SU-DHL-6 (cell line): ENCODE results near the gene GABPB1.
"Not testable (repeated sequence)": the region's sequence is repeated elsewhere in the genome, so short reads cannot be mapped to it uniquely, and the experiment has no call there.

Experiments
- H2AFZ ChIP-seq: fragments of 200-600 bp; sonication (generic); 2 replicates; pipeline ENCODE4 v1.6.1; 2014; ENCODE audit warnings: low read depth, mild to moderate bottlenecking, moderate library complexity, mixed read lengths, antibody characterized with exemption, low read length; ENCODE audit not compliant: severe bottlenecking
- H3F3A ChIP-seq: fragments of 200-600 bp; shearing (Covaris generic); 2 replicates; pipeline ENCODE4 v1.6.0; 2016; ENCODE audit warnings: antibody characterized with exemption, mild to moderate bottlenecking; ENCODE audit not compliant: insufficient read depth
- H3K27ac ChIP-seq: fragments of 200-600 bp; sonication (generic); 2 replicates; pipeline ENCODE4 v1.5.1; 2016; ENCODE audit warnings: low read depth, mild to moderate bottlenecking, low read length, moderate library complexity, mixed read lengths
- H3K27me3 ChIP-seq: fragments of 200-600 bp; sonication (generic), shearing (Covaris generic); 2 replicates; pipeline ENCODE4 v1.6.0; 2014; ENCODE audit warnings: mild to moderate bottlenecking, low read length
- H3K36me3 ChIP-seq: fragments of 200-600 bp; sonication (generic); 2 replicates; pipeline ENCODE4 v1.6.1; 2014; ENCODE audit warnings: mild to moderate bottlenecking, low read length, mixed read lengths
- H3K4me2 ChIP-seq: fragments of 300-600, 200-600 bp; shearing (Covaris generic), sonication (generic); 2 replicates; pipeline ENCODE4 v1.6.0; 2014; ENCODE audit warnings: low read length, low read depth, mild to moderate bottlenecking; ENCODE audit not compliant: poor library complexity, severe bottlenecking
- H3K4me3 ChIP-seq: fragments of 200-600 bp; sonication (generic); 2 replicates; pipeline ENCODE4 v1.5.1; 2014; ENCODE audit warnings: antibody characterized with exemption, low read length, mild to moderate bottlenecking, mixed read lengths; ENCODE audit not compliant: insufficient read depth, poor library complexity, severe bottlenecking
- H3K79me2 ChIP-seq: fragments of 200-600 bp; sonication (generic); 2 replicates; pipeline ENCODE4 v1.6.1; 2014; ENCODE audit warnings: mild to moderate bottlenecking, low read length, moderate library complexity; ENCODE audit not compliant: insufficient read depth
- H3K9ac ChIP-seq: fragments of 200-600 bp; sonication (generic); 2 replicates; pipeline ENCODE4 v1.7.0; 2014; ENCODE audit warnings: mild to moderate bottlenecking, low read length
- H3K9me2 ChIP-seq: fragments of 200-600 bp; sonication (generic); replicated peaks from 2 replicates; pipeline ENCODE4 v1.6.1; 2014; ENCODE audit warnings: low read length; ENCODE audit not compliant: insufficient read depth
- H3K9me3 ChIP-seq: fragments of 200-600 bp; sonication (generic); 2 replicates; pipeline ENCODE4 v1.6.1; 2014; ENCODE audit warnings: low read length, mixed read lengths; ENCODE audit not compliant: insufficient read depth
- H4K20me1 ChIP-seq: fragments of 200-600 bp; sonication (generic); 2 replicates; pipeline ENCODE4 v1.6.1; 2014; ENCODE audit warnings: low read depth, mild to moderate bottlenecking, antibody characterized with exemption, low read length, moderate library complexity, mixed read lengths
- EZH2phosphoT487 ChIP-seq: fragments of 200-600 bp; sonication (generic), shearing (Covaris generic); conservative IDR thresholded peaks from 2 replicates; pipeline ENCODE4 v1.6.1; 2018; ENCODE audit warnings: mild to moderate bottlenecking, antibody characterized with exemption, low read length, moderate library complexity, mixed read lengths
- TF ChIP-seq, protein P1 (sequence below): fragments of 200-600 bp; sonication (generic); IDR thresholded peaks from one replicate; pipeline ENCODE4 v1.5.1; 2017; ENCODE audit warnings: antibody characterized with exemption, mild to moderate bottlenecking, low read length, moderate library complexity; ENCODE audit not compliant: insufficient read depth, poor library complexity, severe bottlenecking

GABPB1 gene

DNA sequence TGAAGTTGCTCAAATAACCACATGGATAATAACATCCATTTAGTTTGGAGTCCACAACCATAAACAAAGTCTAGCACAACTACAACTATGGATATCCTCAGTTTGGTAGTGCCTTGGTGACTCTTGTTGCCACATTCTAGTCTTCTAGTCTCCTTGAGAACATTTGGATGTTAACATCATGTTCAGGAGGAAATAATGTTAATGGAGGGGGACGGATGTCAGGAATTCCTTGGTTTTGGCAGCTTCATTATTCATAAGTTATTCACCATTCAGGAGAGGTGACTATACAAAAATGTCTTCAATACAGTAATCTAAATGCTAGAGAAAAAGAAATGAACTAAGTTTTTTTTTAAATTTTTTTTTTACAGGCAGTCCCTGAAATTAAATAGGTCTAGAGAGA, 26.4 kb upstream of the GABPB1 start:
- no peak overlapping the region for H3K27ac ChIP-seq
- TF ChIP-seq EZH2phosphoT487 = no peak
- TF ChIP-seq, protein P1, sequence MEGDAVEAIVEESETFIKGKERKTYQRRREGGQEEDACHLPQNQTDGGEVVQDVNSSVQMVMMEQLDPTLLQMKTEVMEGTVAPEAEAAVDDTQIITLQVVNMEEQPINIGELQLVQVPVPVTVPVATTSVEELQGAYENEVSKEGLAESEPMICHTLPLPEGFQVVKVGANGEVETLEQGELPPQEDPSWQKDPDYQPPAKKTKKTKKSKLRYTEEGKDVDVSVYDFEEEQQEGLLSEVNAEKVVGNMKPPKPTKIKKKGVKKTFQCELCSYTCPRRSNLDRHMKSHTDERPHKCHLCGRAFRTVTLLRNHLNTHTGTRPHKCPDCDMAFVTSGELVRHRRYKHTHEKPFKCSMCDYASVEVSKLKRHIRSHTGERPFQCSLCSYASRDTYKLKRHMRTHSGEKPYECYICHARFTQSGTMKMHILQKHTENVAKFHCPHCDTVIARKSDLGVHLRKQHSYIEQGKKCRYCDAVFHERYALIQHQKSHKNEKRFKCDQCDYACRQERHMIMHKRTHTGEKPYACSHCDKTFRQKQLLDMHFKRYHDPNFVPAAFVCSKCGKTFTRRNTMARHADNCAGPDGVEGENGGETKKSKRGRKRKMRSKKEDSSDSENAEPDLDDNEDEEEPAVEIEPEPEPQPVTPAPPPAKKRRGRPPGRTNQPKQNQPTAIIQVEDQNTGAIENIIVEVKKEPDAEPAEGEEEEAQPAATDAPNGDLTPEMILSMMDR = no peak
- no peaks in the 10 kb centered on the region for H3K36me3 ChIP-seq
- no peaks in the 10 kb centered on the region for H3K27me3 ChIP-seq
- no peak overlapping the region for H3K4me3 ChIP-seq
- H3K9ac ChIP-seq = no peak overlapping the region
- no peak overlapping the region for H3K4me2 ChIP-seq
- H3K79me2 ChIP-seq = no peaks in the 10 kb centered on the region
- H3K9me3 ChIP-seq = no peaks in the 10 kb centered on the region
- H2AFZ ChIP-seq = no peak overlapping the region
- H4K20me1 ChIP-seq = no peaks in the 10 kb centered on the region
- no peaks in the 10 kb centered on the region for H3K9me2 ChIP-seq
- H3F3A ChIP-seq = no peaks in the 10 kb centered on the region

DNA sequence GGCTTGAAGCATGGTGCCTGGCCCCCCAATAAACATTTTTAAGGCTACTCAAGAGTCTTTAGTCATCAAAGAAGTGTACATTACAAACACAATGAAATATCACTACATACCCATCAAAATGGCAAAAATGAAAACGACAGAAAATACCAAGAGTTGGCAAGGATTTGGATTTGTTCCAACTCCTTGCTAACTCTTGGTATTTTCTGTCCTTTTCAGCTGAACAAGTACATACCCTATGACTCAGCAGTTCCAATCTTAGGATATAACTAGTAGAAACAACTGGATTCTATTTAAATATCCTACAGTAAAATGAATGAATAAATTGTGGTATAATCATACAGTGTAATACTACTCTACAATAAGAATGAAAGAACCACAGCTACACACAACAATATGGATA, 25.1 kb upstream of the GABPB1 start:
- Histone ChIP-seq H2AFZ (no peak overlapping the region), H3K9me2 (no peaks in the 10 kb centered on the region)

GRCh38 chr15:50379413-50379812, 24.4 kb upstream of the GABPB1 start:
- H3F3A ChIP-seq, H3K36me3 ChIP-seq, H3K27me3 ChIP-seq, H3K4me3 ChIP-seq, H3K9ac ChIP-seq, H3K9me3 ChIP-seq, H4K20me1 ChIP-seq, H3K27ac ChIP-seq, H2AFZ ChIP-seq, H3K79me2 ChIP-seq, H3K9me2 ChIP-seq, H3K4me2 ChIP-seq: not testable (repeated sequence)

More for the DNA sequence above, 25.1 kb upstream of the GABPB1 start:
- H3K27me3 ChIP-seq = no peaks in the 10 kb centered on the region
- no peak overlapping the region for H3K4me2 ChIP-seq
- no peaks in the 10 kb centered on the region for H3F3A ChIP-seq
- H3K36me3 ChIP-seq = no peaks in the 10 kb centered on the region
- H3K79me2 ChIP-seq = no peaks in the 10 kb centered on the region
- no peak overlapping the region for H3K27ac ChIP-seq
- no peak overlapping the region for H3K4me3 ChIP-seq
- H3K9me3 ChIP-seq = no peaks in the 10 kb centered on the region
- TF ChIP-seq, protein P1 = no peak
- TF ChIP-seq EZH2phosphoT487 = no peak
- H3K9ac ChIP-seq = no peak overlapping the region
- no peaks in the 10 kb centered on the region for H4K20me1 ChIP-seq

DNA sequence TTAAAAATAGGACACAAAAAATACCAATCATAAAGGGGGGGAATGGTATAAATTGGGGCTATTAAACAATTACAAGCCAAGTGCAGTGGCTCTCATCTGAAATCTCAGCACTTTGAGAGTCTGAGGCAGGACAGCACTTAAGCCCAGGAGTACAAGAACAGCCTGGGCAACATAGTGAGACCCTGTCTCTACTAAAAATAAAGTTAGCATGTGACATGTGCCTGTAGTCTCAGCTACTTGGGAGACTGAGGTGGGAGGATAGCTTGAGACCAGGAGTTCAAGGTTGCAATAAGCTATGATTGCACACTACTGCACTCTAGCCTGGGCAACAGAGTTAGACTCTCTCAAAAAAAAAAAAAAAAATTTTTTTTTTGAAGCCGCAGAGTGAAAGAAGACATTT, 23.8 kb upstream of the GABPB1 start:
- Histone ChIP-seq H3K27ac (no peak overlapping the region), H3K36me3 (no peaks in the 10 kb centered on the region), H3K9ac (no peak overlapping the region), H2AFZ (no peak overlapping the region), H3K4me2 (no peak overlapping the region), H3K27me3 (no peaks in the 10 kb centered on the region), H3K4me3 (no peak overlapping the region), H3K9me3 (no peaks in the 10 kb centered on the region), H3K9me2 (no peaks in the 10 kb centered on the region), H4K20me1 (no peaks in the 10 kb centered on the region), H3F3A (no peaks in the 10 kb centered on the region), H3K79me2 (no peaks in the 10 kb centered on the region)
- no peak for TF ChIP-seq EZH2phosphoT487
- TF ChIP-seq, protein P1 = no peak
